Ecto neural progenitor cell (in vitro differentiated cells): Measurements from ENCODE around the gene CREB3L4.
"Not testable (repeated sequence)": the region's sequence is repeated elsewhere in the genome, so short reads cannot be mapped to it uniquely, and the experiment has no call there.

Experiments
- DNase-seq: peaks from one replicate; pipeline ENCODE4 v3.0.0-alpha.2; 2018; ENCODE audit warnings: low spot score

The CREB3L4 gene

DNA sequence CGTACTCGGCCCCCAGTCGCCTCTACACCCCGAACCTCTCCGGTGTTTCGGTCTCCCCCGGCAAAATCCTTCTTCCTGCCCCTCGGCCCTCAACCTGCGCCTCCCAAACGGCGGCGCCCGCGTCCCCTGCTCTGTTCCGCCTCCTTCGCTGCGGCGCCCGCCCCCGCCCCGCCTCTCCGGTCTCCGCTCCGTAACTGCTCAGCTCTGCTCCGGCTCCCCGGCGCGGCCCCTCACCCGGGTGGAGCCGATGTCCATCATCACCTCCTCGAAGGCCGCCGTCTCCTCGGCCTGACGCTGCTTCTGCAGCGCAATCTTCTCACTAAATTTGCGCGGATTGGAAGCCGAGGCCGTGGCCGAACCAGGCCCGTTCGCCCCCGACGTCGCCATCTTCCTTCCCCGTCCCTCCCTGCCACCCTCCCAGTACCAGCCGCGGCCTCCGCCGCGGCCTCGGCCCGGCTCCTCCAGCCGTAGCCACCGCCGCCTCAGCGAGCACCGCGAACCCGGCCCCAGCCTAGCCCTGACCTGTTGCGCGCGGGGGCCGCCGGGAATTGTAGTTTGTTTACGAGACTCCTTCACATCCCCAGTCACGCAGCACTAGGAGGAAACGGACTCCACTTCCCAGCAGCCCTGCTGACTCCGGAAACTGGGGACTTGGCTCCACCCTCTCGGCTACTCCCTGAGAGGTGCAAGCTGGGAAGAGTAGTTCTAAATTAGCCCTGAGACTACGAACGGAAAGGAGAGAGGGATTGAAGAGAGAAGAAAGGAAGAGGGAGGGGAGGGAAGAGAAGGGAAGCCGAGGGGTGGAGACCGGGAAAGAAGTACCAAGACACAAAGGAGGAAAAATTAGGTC, 9.4 kb upstream of the CREB3L4 start, which contains the start of gene CRTC2:
Gene CRTC2, minus strand, starts transcription at position 502 of the 850 bp plus-strand sequence. Its CDS starts 115 bp downstream, at position 387.
- DNase-seq: peak; percentile 98

DNA sequence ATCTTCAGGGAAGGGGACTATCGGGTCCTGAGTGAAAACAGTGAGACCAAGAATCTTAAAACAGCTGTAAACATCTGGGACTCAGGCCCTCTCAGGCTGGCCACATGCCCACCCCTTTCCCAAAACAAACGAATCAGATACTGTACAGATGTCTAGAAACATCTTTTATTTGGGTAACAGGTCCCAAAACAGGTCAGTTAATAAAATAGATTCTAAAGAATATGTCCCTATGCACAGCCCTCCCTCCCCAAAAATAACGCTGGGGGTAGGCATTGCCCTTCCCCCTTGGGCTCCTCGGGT, 8.8 kb upstream of the CREB3L4 start:
- DNase-seq: no peak

DNA sequence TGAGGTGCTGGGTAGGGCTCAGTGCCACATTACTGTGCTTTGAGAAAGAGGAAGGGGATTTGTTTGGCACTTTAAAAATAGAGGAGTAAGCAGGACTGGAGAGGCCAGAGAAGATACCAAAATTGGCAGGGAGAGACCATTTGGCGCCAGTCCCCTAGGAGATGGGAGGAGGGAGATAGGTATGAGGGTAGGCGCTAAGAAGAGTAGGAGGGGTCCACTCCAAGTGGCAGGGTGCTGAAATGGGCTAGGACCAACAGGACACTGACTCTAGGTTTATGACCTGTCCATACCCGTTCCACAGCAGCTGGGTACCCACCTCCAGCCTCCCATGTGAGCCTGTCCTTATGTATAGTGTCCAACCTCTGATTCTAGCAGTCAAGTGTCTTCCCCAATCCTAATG, 8.2 kb upstream of the CREB3L4 start:
- no peak for DNase-seq

- DNase-seq: no peak
Observed at GRCh38 chr1:153960206-153960605, 7.5 kb upstream of the CREB3L4 start.

DNA sequence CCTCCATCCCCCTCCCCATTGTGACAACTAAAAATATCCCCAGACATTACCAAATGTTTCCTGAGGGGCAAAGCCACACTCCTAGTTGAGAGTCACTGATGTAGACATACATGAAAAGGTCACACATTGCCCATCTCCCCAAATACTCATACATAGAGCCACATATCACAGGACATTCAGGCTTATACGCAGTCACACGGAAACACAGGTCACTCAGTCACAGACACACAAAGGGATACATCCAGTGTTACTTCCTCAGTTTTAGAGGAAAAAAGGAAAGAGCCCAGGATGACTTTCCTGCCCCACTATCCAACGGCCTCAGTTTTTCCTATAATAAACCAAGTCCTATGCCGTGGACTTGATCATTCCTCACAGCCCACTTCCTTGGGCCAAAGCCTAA, 6.3 kb upstream of the CREB3L4 start:
- no peak for DNase-seq

GRCh38 chr1:153962088-153963029, 5.3 kb upstream of the CREB3L4 start:
- DNase-seq: no peak

DNA sequence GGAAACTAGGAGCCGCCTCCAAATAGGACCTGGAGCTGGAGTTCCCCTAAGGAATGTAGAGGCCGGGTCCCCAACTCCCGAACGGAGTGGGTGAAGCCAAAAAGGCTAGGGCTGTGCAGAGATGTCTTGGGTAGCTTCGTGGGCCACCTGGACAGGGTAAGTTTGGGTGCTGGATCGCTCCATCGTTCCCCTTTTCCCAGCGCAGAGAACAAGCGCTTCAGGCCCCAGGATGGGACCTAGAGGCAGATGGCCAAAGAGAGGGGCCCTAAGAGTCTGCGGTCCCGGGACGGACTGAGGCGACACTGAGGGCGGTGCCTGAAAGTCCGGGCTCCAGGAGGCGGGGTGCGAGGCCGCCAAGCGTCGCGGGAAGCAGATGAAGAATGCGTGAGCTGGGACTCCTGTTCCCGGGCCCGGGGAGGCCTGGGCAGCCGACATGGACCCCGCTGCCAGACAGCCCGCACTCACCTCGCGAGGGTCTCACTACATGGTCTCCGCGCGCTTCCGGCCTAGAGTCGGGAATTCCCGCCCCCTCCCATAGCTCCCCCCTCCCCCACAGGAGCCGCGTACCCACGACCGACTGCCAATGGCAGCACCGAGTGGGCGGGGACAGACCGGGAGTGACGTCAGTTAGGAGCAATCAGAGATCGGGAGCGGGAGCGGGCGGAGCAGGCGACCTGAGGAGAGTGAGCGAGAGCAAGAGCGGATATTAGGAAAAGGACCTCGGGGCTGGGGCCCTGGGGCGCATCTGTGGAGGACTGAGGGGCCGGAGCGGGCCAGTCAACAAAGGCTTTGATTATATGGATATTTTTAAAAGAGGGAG, 4.5 kb upstream of the CREB3L4 start, which contains the start of gene SLC39A1:
Gene SLC39A1, minus strand, starts transcription at position 508 of the 820 bp plus-strand sequence. CDS start 822 bp downstream, outside the sequence.
- peak; percentile 98 for DNase-seq

GRCh38 chr1:153963850-153964331, 3.8 kb upstream of the CREB3L4 start:
- DNase-seq: peak; percentile 82

GRCh38 chr1:153968000-153968363, 280 bp downstream of the CREB3L4 start:
- no peak for DNase-seq

DNA sequence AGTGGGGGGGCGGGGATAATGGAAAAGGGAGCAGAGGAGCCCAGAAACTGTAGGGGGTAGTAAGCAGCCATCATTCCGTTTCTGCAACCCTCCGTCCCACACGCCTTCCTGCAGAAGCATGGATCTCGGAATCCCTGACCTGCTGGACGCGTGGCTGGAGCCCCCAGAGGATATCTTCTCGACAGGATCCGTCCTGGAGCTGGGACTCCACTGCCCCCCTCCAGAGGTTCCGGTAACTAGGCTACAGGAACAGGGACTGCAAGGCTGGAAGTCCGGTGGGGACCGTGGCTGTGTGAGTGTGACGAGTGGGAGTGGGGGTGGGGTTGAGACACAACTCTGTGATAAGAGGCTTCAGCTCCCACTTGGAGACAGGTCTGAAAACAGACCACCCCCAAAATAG, 706 bp downstream of the CREB3L4 start:
- DNase-seq: no peak

GRCh38 chr1:153968972-153969371, 1.3 kb downstream of the CREB3L4 start:
- DNase-seq: no peak

DNA sequence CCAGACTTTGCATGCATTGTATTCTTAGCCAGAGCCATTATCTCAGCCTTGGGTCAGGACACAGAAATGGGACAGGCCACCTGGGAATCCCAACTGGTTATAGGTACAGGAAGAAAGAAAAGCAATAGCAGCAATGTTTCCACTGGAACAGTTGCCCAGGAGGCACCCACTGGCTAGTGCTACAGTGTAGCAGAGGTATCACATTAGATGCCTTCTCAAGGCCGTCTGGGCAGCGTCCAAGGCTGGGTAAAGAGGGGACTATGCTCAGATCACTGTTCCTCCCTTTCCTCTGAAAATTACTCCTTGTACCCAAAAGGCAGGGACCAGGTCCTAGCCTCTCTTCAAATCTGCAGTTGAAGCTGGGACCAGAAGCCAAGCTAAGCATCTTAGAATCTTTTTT, 2.6 kb downstream of the CREB3L4 start:
- no peak for DNase-seq

- DNase-seq: no peak
Observed at GRCh38 chr1:153973071-153973470, 5.4 kb downstream of the CREB3L4 start.

- no peak for DNase-seq
Observed at GRCh38 chr1:153973525-153973924, 5.8 kb downstream of the CREB3L4 start.

DNA sequence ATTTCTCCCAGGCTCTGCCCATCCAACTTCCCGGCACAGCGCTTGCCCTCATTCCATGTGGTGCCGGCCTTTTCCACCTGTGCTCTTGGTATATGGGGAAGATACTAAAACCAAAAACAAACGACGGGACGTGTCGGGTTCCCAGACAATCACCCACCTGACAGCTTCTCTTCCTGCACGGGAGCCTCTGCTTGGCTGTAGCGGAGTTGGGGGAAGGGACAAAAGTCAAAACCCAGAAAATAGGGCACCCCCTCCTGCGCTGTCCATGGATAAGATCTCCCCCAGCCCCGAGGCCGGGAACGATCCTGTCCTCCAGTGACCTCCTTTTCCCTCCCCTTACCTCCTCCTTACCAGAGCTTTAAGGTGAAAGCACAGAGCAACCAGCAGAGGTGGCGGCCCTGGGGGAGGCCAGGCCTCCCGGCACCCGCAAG, 9.1 kb downstream of the CREB3L4 start:
- no peak for DNase-seq

- DNase-seq: peak; percentile 92
Observed at GRCh38 chr1:153977250-153978240, 9.8 kb downstream of the CREB3L4 start, which contains the start of gene JTB. TSS of gene JTB (minus strand) at chr1:153977674. CDS start at chr1:153977252, 422 bp downstream.

DNA sequence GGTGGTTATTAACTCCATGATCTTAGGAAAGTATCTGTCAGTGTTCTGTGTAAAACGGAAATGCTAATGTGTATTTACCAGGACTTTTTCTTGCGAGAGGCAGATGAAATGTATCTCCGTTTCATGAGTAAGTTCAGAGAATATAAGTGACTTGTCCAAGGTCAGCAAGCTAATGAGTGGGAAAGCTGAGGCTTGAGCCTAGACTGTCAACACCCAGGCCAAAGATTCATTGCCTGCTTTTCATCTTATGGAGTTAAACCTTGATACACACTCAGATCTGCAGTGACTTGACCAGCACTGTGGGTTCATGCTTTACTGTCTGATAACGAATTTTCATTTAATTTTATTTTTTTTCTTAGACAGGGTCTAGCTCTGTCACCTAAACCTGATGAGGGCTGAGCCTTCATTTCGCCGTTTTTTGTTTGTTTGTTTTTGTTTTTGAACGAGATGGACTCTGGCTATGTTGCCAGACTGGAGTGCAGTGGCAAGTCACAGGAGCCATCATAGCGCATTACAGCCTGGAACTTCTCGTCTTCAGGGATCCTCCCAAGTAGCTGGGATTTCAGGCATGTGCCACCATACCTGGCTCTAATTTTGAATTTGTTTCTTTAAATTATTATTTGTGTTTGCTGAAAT, 10.7 kb downstream of the CREB3L4 start:
- no peak for DNase-seq

DNA sequence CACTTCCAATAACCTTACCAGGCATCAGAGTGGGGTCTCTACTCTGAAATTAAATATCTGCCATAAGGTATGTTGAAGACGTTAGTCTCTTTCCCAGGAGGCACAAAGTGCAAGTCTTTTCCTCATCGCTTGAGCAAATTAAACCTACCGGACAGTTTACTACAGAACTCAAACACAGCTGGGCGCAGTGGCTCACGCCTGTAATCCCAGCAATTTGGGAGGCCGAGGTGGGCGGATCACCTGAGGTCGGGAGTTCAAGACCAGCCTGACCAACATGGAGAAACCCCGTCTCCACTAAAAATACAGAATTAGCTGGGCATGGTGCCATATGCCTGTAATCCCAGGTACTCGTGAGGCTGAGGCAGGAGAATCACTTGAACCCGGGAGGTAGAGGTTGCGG, 11.4 kb downstream of the CREB3L4 start:
- not testable (repeated sequence) for DNase-seq

GRCh38 chr1:153981735-153982134, 14.0 kb downstream of the CREB3L4 start:
- DNase-seq: not testable (repeated sequence)
